Measurements from ENCODE around the gene RGS7BP. TPM values are rescaled to one million over a fixed set of nuclear protein-coding genes. Genes with fewer than 3 reads are reported as not detected.

RGS7BP gene
- total and polyA plus RNA-seq, 2 of the 13 experiments (the other 11 are each of a cell fraction or from before 2014, with no cell fraction given): not detected

GRCh38 chr5:64637144-64637543 lies 131.3 kb downstream of the RGS7BP start (continued):
- no peak for TF ChIP-seq ZNF407 (CRISPR knock-in tag; IDR thresholded peaks at IDR 0.05; ENCODE audit: not compliant biosample characterization)
- no peak for TF ChIP-seq HOXD1 (CRISPR knock-in tag; IDR thresholded peaks at IDR 0.05)
- TF ChIP-seq NFAT5 (CRISPR knock-in tag; IDR thresholded peaks at IDR 0.05): no peak
- no peak for TF ChIP-seq TGIF2 (CRISPR knock-in tag; IDR thresholded peaks at IDR 0.05)
- no peak for TF ChIP-seq ZNF747 (CRISPR knock-in tag; IDR thresholded peaks at IDR 0.05; ENCODE audit: borderline replicate concordance)
